GM12874 (cell line): Measurements from ENCODE around the gene PXT1.

ENCODE experiments used
- CTCF ChIP-seq: IDR thresholded peaks from 2 replicates; pipeline ENCODE4 v1.5.1; 2011; ENCODE audit warnings: low read depth, mild to moderate bottlenecking, control low read depth, low read length, moderate library complexity; ENCODE audit not compliant: insufficient read depth

Gene PXT1

GRCh38 chr6:36404164-36404563, 38.5 kb downstream of the PXT1 start:
- no peak for TF ChIP-seq CTCF

GRCh38 chr6:36402481-36402880, 40.2 kb downstream of the PXT1 start:
- no peak for TF ChIP-seq CTCF

- TF ChIP-seq CTCF: no peak
Measured at GRCh38 chr6:36399970-36400369, 42.7 kb downstream of the PXT1 start.

- TF ChIP-seq CTCF: no peak
Measured at GRCh38 chr6:36392621-36393020, 50.0 kb downstream of the PXT1 start.

- TF ChIP-seq CTCF: no peak
Measured at GRCh38 chr6:36389353-36389752, 53.3 kb downstream of the PXT1 start.

- TF ChIP-seq CTCF: no peak
Measured at GRCh38 chr6:36387440-36388303, 55.0 kb downstream of the PXT1 start, which contains the start of gene ETV7. ETV7 (minus strand) TSS chr6:36387669; CDS start chr6:36387541, 128 bp downstream.

- TF ChIP-seq CTCF: no peak
Measured at GRCh38 chr6:36386495-36387439, 55.9 kb downstream of the PXT1 start.
